Activated gamma-delta T cell (primary cell): Measurements from ENCODE around the gene LRRC17.

Experiments
- DNase-seq: peaks from one replicate; lab custom pipeline; 2025; lab: John Stamatoyannopoulos, UW

LRRC17 gene

GRCh38 chr7:102988631-102989560 is 76.1 kb downstream of the LRRC17 start:
- no peak for DNase-seq

DNA sequence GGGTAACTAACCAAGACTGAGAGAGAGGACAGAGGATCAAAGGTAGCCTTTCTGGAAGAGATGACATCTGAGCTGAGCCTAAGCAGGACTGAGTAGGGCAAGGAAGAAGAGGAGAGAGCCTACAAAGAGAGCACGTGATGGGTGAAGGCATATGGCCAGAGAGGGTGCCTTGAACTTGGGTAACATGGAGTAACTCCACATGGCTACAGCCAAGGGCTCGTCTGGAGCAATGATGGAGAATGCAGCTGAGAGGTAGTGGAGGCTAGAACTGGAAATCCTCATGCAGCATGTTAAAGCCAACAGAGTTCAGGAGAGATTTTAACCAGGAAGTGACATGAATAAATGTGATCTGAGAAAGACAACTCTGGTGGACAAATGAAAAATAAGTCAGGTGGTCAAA is 77.8 kb downstream of the LRRC17 start:
- no peak for DNase-seq

DNA sequence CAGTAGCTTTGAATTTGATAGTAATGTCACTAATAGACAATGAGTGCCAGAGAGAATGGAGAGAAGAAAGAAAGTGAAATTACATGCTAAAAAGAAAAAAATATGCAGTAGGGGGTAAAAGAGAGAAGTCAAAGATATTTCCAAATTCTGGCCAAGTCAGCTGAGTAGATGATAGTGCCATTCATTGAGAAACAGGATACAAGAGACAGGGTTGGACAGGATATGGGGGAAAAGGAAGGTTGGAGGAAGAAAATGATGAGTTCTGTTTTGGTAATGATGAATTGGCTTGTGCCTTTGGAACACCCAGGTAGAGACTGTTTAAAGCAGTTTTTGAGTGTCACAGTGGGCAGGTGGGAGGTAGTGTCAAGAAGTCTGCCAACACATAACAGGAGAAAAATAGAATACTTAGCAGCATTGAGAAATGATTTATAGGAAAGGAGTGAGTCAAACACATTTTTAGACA is 78.3 kb downstream of the LRRC17 start:
- no peak for DNase-seq

GRCh38 chr7:102991540-102992214 is 78.9 kb downstream of the LRRC17 start:
- no peak for DNase-seq

DNA sequence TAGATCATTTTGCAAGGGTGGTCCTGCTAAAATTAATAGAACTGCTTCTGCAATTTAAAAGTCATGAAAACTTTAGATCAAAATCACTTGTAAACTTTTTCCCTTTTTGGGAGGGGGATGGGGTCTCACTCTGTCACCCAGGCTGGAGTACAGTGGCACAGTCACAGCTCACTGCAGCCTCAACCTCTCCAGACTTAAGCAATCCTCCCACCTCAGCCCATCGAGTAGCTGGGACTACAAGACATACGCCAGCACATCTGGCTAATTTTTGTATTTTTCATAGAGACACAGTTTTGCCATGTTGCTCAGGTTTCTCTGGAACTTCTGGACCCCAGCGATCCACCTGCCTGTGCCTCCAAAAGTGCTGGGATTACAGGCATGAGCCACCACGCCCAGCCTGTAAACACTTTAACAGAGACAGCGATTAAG is 79.7 kb downstream of the LRRC17 start:
- no peak for DNase-seq

GRCh38 chr7:102992938-102993717 is 80.3 kb downstream of the LRRC17 start:
- no peak for DNase-seq

- DNase-seq = no peak
Observed at GRCh38 chr7:102993718-102994029, 80.9 kb downstream of the LRRC17 start.

DNA sequence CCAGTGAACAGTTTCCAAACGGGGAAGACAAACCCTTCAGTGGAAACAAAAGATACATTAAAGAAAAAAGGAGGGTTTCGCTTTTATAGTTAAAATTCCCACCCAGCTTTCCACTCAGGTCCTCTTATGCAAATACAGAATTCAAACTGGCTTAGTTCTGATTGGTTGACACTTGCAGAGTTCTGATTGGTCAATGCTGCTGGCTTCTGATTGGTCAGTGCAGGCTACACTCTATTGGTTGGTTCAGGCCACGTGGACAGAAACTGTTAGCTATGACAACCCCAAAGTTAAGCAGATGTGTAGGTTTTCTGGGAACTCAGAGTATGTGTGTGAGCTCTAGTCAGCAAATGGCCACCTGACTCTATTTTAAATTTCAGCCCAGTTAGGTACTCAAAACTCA is 81.8 kb downstream of the LRRC17 start:
- DNase-seq = no peak
